A673 (cell line): ENCODE data around the gene MSI2.

ENCODE experiments used
- EZH2 ChIP-seq: fragments of 200-600 bp; sonication (generic); IDR thresholded peaks from 2 replicates; pipeline ENCODE4 v1.6.1; 2017; ENCODE audit warnings: borderline replicate concordance, low read depth, mild to moderate bottlenecking, mixed read lengths, antibody characterized with exemption, low read length; ENCODE audit not compliant: poor library complexity, severe bottlenecking
- TF ChIP-seq, protein P1 (sequence below): fragments of 300-800, 200-600 bp; sonication (generic); conservative IDR thresholded peaks from 2 replicates; pipeline ENCODE4 v1.5.1; 2017; ENCODE audit warnings: low read depth, mild to moderate bottlenecking, antibody characterized with exemption, low read length, moderate library complexity, mixed read lengths

DNA sequence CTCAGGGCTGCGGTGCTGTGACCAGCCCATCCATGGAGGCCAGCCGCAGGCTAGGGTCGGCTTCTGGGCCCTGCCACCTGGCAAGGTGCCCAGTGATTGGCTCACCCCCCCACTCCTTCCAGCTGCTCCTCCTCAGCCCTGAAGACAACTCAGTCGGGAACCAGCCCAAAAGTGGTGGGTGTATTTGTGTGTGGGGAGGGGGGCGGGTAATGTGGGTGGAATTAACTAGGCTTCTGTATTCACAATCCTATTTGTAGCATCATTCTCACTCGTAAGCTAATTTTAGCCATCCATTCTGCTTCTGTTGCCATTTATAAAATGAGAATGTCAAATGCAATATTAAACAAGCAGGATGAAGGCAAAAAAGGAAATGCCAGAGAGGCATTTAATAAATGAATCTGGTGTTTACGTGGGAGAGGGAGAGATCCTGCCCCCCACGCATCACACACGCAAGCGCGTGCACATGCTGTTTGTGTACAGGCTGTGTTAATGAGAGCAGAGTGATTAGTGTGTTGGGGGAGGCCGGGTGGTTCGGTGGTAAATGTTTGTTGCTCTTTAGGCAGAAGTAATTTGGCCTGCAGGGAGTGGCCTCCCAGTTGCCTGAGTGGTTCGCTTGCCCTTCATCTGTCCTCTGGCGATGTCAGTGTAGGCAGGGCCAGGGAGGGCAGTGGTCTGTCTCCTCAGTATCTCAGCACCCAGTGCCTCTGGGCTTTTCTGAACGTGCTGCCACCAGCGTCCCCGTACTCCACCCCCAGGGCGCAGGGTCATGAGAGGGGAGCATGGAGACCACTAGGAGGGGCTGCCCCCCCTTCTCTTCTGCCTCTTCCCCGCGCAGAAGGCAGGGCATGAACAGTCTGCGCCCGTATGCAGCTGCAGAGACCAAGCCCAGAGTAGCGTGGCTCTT lies 348.7 kb downstream of the MSI2 start:
- TF ChIP-seq, protein P1, sequence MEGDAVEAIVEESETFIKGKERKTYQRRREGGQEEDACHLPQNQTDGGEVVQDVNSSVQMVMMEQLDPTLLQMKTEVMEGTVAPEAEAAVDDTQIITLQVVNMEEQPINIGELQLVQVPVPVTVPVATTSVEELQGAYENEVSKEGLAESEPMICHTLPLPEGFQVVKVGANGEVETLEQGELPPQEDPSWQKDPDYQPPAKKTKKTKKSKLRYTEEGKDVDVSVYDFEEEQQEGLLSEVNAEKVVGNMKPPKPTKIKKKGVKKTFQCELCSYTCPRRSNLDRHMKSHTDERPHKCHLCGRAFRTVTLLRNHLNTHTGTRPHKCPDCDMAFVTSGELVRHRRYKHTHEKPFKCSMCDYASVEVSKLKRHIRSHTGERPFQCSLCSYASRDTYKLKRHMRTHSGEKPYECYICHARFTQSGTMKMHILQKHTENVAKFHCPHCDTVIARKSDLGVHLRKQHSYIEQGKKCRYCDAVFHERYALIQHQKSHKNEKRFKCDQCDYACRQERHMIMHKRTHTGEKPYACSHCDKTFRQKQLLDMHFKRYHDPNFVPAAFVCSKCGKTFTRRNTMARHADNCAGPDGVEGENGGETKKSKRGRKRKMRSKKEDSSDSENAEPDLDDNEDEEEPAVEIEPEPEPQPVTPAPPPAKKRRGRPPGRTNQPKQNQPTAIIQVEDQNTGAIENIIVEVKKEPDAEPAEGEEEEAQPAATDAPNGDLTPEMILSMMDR = no peak
- TF ChIP-seq EZH2 = no peak
